OCI-M1 (cell line): ENCODE measurements around the gene CXCL12.

Experiments used
- DNase-seq: peaks from one replicate; lab custom pipeline; 2025; lab: John Stamatoyannopoulos, UW

Gene CXCL12

GRCh38 chr10:44334621-44335184, 50.2 kb downstream of the CXCL12 start:
- DNase-seq = no peak

- no peak for DNase-seq
Measured at GRCh38 chr10:44334091-44334490, 50.8 kb downstream of the CXCL12 start.

- DNase-seq = no peak
Measured at GRCh38 chr10:44333511-44333910, 51.4 kb downstream of the CXCL12 start.

- DNase-seq = no peak
Measured at GRCh38 chr10:44332465-44332864, 52.4 kb downstream of the CXCL12 start.

GRCh38 chr10:44330431-44330830, 54.5 kb downstream of the CXCL12 start:
- DNase-seq = no peak

GRCh38 chr10:44327461-44327860, 57.4 kb downstream of the CXCL12 start:
- no peak for DNase-seq
